HL-60 (cell line): ENCODE results near the gene SPATA16.

Experiments
- TF ChIP-seq, protein P1 (sequence below): IDR thresholded peaks from one replicate; pipeline ENCODE4 v1.5.1; 2011; ENCODE audit warnings: low read length, control low read depth, inconsistent platforms; ENCODE audit not compliant: insufficient read depth
- TF ChIP-seq, protein P2 (sequence below): IDR thresholded peaks from 2 replicates; pipeline ENCODE4 v1.6.1; 2012; ENCODE audit warnings: low read depth; ENCODE audit not compliant: insufficient replicate concordance

DNA sequence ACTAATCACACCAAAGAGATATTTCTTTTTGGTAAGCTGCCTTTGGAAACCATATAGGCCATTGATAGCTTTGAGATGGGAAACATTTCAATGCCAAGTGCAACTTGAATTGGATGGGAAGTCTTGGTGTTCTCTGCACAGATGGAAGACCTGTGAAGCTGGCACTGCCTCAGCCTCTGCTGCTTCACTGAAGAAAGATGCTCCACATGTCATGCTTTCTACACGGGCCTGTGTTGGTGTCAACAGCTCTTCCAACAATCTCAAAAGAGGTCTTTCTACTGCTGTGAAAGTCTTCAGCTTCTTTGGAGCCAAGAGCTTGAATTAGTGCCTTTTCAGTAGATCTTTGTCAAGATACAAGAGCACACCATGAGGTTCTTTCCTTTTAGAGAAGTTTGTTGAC is 169.0 kb downstream of the SPATA16 start:
- TF ChIP-seq, protein P1, sequence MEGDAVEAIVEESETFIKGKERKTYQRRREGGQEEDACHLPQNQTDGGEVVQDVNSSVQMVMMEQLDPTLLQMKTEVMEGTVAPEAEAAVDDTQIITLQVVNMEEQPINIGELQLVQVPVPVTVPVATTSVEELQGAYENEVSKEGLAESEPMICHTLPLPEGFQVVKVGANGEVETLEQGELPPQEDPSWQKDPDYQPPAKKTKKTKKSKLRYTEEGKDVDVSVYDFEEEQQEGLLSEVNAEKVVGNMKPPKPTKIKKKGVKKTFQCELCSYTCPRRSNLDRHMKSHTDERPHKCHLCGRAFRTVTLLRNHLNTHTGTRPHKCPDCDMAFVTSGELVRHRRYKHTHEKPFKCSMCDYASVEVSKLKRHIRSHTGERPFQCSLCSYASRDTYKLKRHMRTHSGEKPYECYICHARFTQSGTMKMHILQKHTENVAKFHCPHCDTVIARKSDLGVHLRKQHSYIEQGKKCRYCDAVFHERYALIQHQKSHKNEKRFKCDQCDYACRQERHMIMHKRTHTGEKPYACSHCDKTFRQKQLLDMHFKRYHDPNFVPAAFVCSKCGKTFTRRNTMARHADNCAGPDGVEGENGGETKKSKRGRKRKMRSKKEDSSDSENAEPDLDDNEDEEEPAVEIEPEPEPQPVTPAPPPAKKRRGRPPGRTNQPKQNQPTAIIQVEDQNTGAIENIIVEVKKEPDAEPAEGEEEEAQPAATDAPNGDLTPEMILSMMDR = no peak
- TF ChIP-seq, protein P2, sequence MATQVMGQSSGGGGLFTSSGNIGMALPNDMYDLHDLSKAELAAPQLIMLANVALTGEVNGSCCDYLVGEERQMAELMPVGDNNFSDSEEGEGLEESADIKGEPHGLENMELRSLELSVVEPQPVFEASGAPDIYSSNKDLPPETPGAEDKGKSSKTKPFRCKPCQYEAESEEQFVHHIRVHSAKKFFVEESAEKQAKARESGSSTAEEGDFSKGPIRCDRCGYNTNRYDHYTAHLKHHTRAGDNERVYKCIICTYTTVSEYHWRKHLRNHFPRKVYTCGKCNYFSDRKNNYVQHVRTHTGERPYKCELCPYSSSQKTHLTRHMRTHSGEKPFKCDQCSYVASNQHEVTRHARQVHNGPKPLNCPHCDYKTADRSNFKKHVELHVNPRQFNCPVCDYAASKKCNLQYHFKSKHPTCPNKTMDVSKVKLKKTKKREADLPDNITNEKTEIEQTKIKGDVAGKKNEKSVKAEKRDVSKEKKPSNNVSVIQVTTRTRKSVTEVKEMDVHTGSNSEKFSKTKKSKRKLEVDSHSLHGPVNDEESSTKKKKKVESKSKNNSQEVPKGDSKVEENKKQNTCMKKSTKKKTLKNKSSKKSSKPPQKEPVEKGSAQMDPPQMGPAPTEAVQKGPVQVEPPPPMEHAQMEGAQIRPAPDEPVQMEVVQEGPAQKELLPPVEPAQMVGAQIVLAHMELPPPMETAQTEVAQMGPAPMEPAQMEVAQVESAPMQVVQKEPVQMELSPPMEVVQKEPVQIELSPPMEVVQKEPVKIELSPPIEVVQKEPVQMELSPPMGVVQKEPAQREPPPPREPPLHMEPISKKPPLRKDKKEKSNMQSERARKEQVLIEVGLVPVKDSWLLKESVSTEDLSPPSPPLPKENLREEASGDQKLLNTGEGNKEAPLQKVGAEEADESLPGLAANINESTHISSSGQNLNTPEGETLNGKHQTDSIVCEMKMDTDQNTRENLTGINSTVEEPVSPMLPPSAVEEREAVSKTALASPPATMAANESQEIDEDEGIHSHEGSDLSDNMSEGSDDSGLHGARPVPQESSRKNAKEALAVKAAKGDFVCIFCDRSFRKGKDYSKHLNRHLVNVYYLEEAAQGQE = no peak
